Hepatocyte (in vitro differentiated cells): ENCODE data around the gene VAV2.

Experiments used
- EZH2 ChIP-seq: fragments of 200-600 bp; sonication (generic); IDR thresholded peaks from 2 replicates; pipeline ENCODE4 v1.6.1; 2016; ENCODE audit warnings: antibody characterized with exemption, mild to moderate bottlenecking, borderline replicate concordance
- TF ChIP-seq, protein P1 (sequence below): fragments of 200-600 bp; sonication (generic); IDR thresholded peaks from 2 replicates; pipeline ENCODE4 v1.5.1; 2016; ENCODE audit warnings: antibody characterized with exemption, mild to moderate bottlenecking; ENCODE audit not compliant: poor library complexity

GRCh38 chr9:133904346-133905090 lies 87.6 kb downstream of the VAV2 start:
- TF ChIP-seq EZH2 = no peak
- TF ChIP-seq, protein P1, sequence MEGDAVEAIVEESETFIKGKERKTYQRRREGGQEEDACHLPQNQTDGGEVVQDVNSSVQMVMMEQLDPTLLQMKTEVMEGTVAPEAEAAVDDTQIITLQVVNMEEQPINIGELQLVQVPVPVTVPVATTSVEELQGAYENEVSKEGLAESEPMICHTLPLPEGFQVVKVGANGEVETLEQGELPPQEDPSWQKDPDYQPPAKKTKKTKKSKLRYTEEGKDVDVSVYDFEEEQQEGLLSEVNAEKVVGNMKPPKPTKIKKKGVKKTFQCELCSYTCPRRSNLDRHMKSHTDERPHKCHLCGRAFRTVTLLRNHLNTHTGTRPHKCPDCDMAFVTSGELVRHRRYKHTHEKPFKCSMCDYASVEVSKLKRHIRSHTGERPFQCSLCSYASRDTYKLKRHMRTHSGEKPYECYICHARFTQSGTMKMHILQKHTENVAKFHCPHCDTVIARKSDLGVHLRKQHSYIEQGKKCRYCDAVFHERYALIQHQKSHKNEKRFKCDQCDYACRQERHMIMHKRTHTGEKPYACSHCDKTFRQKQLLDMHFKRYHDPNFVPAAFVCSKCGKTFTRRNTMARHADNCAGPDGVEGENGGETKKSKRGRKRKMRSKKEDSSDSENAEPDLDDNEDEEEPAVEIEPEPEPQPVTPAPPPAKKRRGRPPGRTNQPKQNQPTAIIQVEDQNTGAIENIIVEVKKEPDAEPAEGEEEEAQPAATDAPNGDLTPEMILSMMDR = no peak
